GM12878 (cell line): Measurements from ENCODE around the gene GNLY. TPM values are rescaled to one million over a fixed set of nuclear protein-coding genes. Genes with fewer than 3 reads are reported as not detected.

Source experiments
- ATAC-seq: fragments of 200-7000 bp; cut with Tn5 transposase; 3 replicates; pipeline ENCODE4 v1.9.1; 2020; ENCODE audit warnings: mild to moderate bottlenecking, moderate library complexity
- BruUV-seq: library from RNA; stranded (reverse); fragments of 400-500 nt; replicated peaks from 2 replicates; lab custom pipeline; 2021; lab: Mats Ljungman, UMichigan
- CTCF ChIA-PET: fragments of 300-600 bp; sonication (Branson Sonifier 250); formaldehyde crosslinking; extraction: SDS; loops from one replicate; lab custom pipeline; 2021; ENCODE audit warnings: inconsistent platforms; lab: Yijun Ruan, JAX
- POLR2A ChIA-PET: fragments of 350-600 bp; formaldehyde crosslinking; extraction: SDS; loops from one replicate; lab custom pipeline; 2021; ENCODE audit warnings: inconsistent platforms; lab: Charles Lee
- RAD21 ChIA-PET: fragments of 300-600 bp; sonication (Branson Sonifier 250); formaldehyde crosslinking; loops from one replicate; lab custom pipeline; 2023; ENCODE audit warnings: antibody characterized with exemption; ENCODE audit not compliant: unreplicated experiment; lab: Charles Lee
- SMC1A ChIA-PET: fragments of 300-600 bp; sonication (Branson Sonifier 250); formaldehyde crosslinking; loops from one replicate; lab custom pipeline; 2023; ENCODE audit not compliant: unreplicated experiment, uncharacterized antibody; lab: Charles Lee
- DNase-seq: peaks from one replicate; pipeline ENCODE4 v3.0.0-alpha.2; 2011; ENCODE audit warnings: low read depth, low spot score
- FAIRE-seq: peaks from 3 replicates; lab custom pipeline; 2011; peaks lifted over from hg19 to GRCh38; lab: Jason Lieb, UNC
- H2AFZ ChIP-seq: 2 replicates; pipeline ENCODE4 v1.6.0; 2011; ENCODE audit warnings: low read depth, low read length, control low read depth; ENCODE audit not compliant: control insufficient read depth
- H3K27ac ChIP-seq: 2 replicates; pipeline ENCODE4 v1.5.1; 2011; ENCODE audit warnings: control low read depth; ENCODE audit not compliant: control insufficient read depth, insufficient read depth
- H3K27me3 ChIP-seq, 2 experiments: replicated peaks in 1 of 2; 2 replicates each; pipeline versions ENCODE4 v1.6.0 to v1.6.1; 2011; ENCODE audit warnings: low read length in 1 of 2; ENCODE audit not compliant: control insufficient read depth in 2 of 2, insufficient read depth in 2 of 2
- H3K36me3 ChIP-seq, 2 experiments: 2 replicates each; pipeline ENCODE4 v1.5.1; 2011; ENCODE audit warnings: low read length in 1 of 2; ENCODE audit not compliant: control insufficient read depth in 2 of 2, insufficient read depth in 2 of 2
- H3K4me1 ChIP-seq: 2 replicates; pipeline ENCODE4 v1.6.1; 2011; ENCODE audit warnings: mild to moderate bottlenecking, low read length, moderate library complexity, mixed read lengths; ENCODE audit not compliant: control insufficient read depth, insufficient read depth
- H3K4me2 ChIP-seq: 2 replicates; pipeline ENCODE4 v1.6.0; 2011; ENCODE audit warnings: control low read depth; ENCODE audit not compliant: control insufficient read depth, insufficient read depth
- H3K4me3 ChIP-seq: fragments of 200-600 bp; sonication (generic); 2 replicates; pipeline ENCODE4 v1.5.1; 2016
- H3K79me2 ChIP-seq: 2 replicates; pipeline ENCODE4 v1.6.0; 2011; ENCODE audit warnings: low read length; ENCODE audit not compliant: control insufficient read depth, insufficient read depth
- H3K9ac ChIP-seq: 2 replicates; pipeline ENCODE4 v1.8.0; 2011; ENCODE audit warnings: low read length, control low read depth, mixed read lengths; ENCODE audit not compliant: control insufficient read depth, insufficient read depth
- H3K9me3 ChIP-seq: replicated peaks from 3 replicates; pipeline ENCODE4 v1.5.1; 2011; ENCODE audit warnings: mild to moderate bottlenecking, low read length; ENCODE audit not compliant: control insufficient read depth, insufficient read depth
- H4K20me1 ChIP-seq: 2 replicates; pipeline ENCODE4 v1.6.0; 2011; ENCODE audit not compliant: control insufficient read depth, insufficient read depth
- FOXK2 ChIP-seq: fragments of 450-650 bp; IDR thresholded peaks from 2 replicates; pipeline ENCODE4 v1.6.1; 2017; ENCODE audit warnings: mild to moderate bottlenecking, moderate library complexity
- HDGF ChIP-seq: fragments of 450-650 bp; IDR thresholded peaks from 2 replicates; pipeline ENCODE4 v1.6.1; 2016; ENCODE audit warnings: antibody characterized with exemption
- JUNB ChIP-seq: IDR thresholded peaks from 2 replicates; pipeline ENCODE4 v1.6.1; 2016; ENCODE audit warnings: antibody characterized with exemption, mild to moderate bottlenecking
- KAT2A ChIP-seq: conservative IDR thresholded peaks from 2 replicates; pipeline ENCODE4 v1.6.1; 2011; ENCODE audit warnings: low read depth, low read length; ENCODE audit not compliant: control insufficient read depth
- MXI1 ChIP-seq: fragments of 150-350 bp; IDR thresholded peaks from 2 replicates; pipeline ENCODE4 v1.6.1; 2011; ENCODE audit warnings: low read depth, mild to moderate bottlenecking, inconsistent platforms, low read length, improper control_type of control experiment
- NBN ChIP-seq: fragments of 450-650 bp; IDR thresholded peaks from 2 replicates; pipeline ENCODE4 v1.6.1; 2016
- PAX8 ChIP-seq: fragments of 450-650 bp; IDR thresholded peaks from 2 replicates; pipeline ENCODE4 v1.6.1; 2017; ENCODE audit warnings: mild to moderate bottlenecking, moderate library complexity
- RCOR1 ChIP-seq: conservative IDR thresholded peaks from 2 replicates; pipeline ENCODE4 v1.6.1; 2012; ENCODE audit warnings: low read depth, low read length, improper control_type of control experiment
- SMAD5 ChIP-seq: IDR thresholded peaks from 2 replicates; pipeline ENCODE4 v1.6.1; 2016; ENCODE audit warnings: antibody characterized with exemption, low read depth
- SUPT20H ChIP-seq: IDR thresholded peaks from 2 replicates; pipeline ENCODE4 v1.6.1; 2011; ENCODE audit warnings: low read depth, mild to moderate bottlenecking, low read length, moderate library complexity, borderline replicate concordance; ENCODE audit not compliant: control insufficient read depth
- ZSCAN29 ChIP-seq: fragments of 450-650 bp; IDR thresholded peaks from 2 replicates; pipeline ENCODE4 v1.6.1; 2017; ENCODE audit warnings: mild to moderate bottlenecking, moderate library complexity
- WGBS: methylation state at CpG from one replicate; pipeline ENCODE4 v1.1.6; 2016; ENCODE audit warnings: low lambda C conversion rate; ENCODE audit not compliant: insufficient replicate concordance, insufficient coverage; ENCODE audit errors: missing lambda C conversion rate; 5-methylcytosine and 5-hydroxymethylcytosine counted together
- in situ Hi-C: fragments of 300-500 bp; cut with MboI; formaldehyde crosslinking; loops from 9 replicates; pipeline ENCODE4 v1.14.3; 2018; ENCODE audit warnings: mixed read lengths
- intact Hi-C: fragments of 100-400 bp; cut with micrococcal nuclease; formaldehyde crosslinking; loops from one replicate; pipeline ENCODE4 v1.14.2; 2022; ENCODE audit not compliant: unreplicated experiment
- polyA plus RNA-seq, 11 experiments: library from polyadenylated mRNA; depleted of rRNA in 4 of 11; unstranded in 6 of 11; stranded (reverse) in 5 of 11; fragments of >200 nt; fragmentation: Nextera tagmentation in 4 of 11; fragmentation: Illumina TruSeq in 1 of 11; extraction: Ambion mirVana in 4 of 11; extraction: Trizol in 1 of 11; gene quantifications; 1 replicate in 1 of 11; 2 replicates in 10 of 11; pipeline versions ENCODE4 v1.2.1 to v1.2.3, GENCODE V29; 2011 to 2016; ENCODE audit warnings: inconsistent platforms in 2 of 11, missing spikeins in 2 of 11, low read depth in 1 of 11
- total RNA-seq, 4 experiments: library from RNA; depleted of rRNA in 3 of 4; stranded (reverse); fragments of >200 nt in 3 of 4; fragmentation: Illumina TruSeq in 1 of 4; extraction: Trizol in 1 of 4; gene quantifications; 2 replicates each; pipeline versions ENCODE4 v1.2.1 to v1.2.3, GENCODE V29; 2013 to 2021
- TF ChIP-seq, protein P1 (sequence below): IDR thresholded peaks from 2 replicates; pipeline ENCODE4 v1.6.1; 2011; ENCODE audit warnings: low read depth, low read length, improper control_type of control experiment, borderline replicate concordance
- TF ChIP-seq, protein P2 (sequence below): IDR thresholded peaks from 2 replicates; pipeline ENCODE4 v1.6.1; 2011; ENCODE audit warnings: mild to moderate bottlenecking, low read depth, low read length, moderate library complexity; ENCODE audit not compliant: insufficient replicate concordance
- TF ChIP-seq, protein P3 (sequence below): fragments of 450-650 bp; IDR thresholded peaks from 2 replicates; pipeline ENCODE4 v1.6.1; 2018; ENCODE audit warnings: borderline replicate concordance, mild to moderate bottlenecking; ENCODE audit not compliant: partially characterized antibody

Gene GNLY
- total and polyA plus RNA-seq, 10 of the 15 experiments (the other 5 are each of a cell fraction or from before 2014, with no cell fraction given): 0.18 to 0.42 TPM; not detected in 8

DNA sequence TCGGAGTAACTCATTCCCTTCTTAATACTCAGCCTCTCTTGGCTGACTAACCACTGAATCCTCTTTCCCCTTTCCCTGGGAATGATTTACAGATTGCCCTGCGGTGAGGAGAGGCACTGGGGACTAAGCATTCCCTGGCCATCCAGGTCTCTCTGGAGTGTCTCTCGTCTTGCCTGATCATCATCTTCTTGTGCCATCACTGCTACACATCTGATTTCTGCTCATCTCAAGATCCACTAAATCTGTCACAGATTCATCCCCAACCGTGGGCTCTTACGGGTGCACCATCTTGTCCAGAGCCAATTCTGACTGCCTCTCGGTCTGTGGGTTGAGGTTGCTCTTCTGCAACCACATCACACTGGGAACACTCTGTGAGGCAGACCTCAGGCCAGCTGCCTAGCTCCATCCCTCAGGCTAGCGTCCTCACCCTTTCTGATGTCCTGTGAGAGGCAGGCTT lies 38.2 kb upstream of the GNLY start:
- 96% methylated on average over 7 of the region's 7 CpGs for WGBS
- intact Hi-C loops (no loop called here), in situ Hi-C loops (no loop called here)
- TF ChIP-seq, protein P1, sequence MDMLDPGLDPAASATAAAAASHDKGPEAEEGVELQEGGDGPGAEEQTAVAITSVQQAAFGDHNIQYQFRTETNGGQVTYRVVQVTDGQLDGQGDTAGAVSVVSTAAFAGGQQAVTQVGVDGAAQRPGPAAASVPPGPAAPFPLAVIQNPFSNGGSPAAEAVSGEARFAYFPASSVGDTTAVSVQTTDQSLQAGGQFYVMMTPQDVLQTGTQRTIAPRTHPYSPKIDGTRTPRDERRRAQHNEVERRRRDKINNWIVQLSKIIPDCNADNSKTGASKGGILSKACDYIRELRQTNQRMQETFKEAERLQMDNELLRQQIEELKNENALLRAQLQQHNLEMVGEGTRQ: no peak
- TF ChIP-seq KAT2A (no peak), HDGF (no peak), PAX8 (no peak), SUPT20H (no peak), RCOR1 (no peak), NBN (no peak), SMAD5 (no peak), MXI1 (no peak), FOXK2 (no peak), JUNB (no peak), ZSCAN29 (no peak)
- TF ChIP-seq, protein P2, sequence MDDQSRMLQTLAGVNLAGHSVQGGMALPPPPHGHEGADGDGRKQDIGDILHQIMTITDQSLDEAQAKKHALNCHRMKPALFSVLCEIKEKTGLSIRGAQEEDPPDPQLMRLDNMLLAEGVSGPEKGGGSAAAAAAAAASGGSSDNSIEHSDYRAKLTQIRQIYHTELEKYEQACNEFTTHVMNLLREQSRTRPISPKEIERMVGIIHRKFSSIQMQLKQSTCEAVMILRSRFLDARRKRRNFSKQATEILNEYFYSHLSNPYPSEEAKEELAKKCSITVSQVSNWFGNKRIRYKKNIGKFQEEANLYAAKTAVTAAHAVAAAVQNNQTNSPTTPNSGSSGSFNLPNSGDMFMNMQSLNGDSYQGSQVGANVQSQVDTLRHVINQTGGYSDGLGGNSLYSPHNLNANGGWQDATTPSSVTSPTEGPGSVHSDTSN: no peak
- TF ChIP-seq, protein P3, sequence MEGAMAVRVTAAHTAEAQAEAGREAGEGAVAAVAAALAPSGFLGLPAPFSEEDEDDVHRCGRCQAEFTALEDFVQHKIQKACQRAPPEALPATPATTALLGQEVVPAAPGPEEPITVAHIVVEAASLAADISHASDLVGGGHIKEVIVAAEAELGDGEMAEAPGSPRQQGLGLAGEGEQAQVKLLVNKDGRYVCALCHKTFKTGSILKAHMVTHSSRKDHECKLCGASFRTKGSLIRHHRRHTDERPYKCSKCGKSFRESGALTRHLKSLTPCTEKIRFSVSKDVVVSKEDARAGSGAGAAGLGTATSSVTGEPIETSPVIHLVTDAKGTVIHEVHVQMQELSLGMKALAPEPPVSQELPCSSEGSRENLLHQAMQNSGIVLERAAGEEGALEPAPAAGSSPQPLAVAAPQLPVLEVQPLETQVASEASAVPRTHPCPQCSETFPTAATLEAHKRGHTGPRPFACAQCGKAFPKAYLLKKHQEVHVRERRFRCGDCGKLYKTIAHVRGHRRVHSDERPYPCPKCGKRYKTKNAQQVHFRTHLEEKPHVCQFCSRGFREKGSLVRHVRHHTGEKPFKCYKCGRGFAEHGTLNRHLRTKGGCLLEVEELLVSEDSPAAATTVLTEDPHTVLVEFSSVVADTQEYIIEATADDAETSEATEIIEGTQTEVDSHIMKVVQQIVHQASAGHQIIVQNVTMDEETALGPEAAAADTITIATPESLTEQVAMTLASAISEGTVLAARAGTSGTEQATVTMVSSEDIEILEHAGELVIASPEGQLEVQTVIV: no peak
- no peak overlapping the region for H3K9ac ChIP-seq
- H2AFZ ChIP-seq: no peak overlapping the region
- no peaks in the 10 kb centered on the region for H3K4me1 ChIP-seq
- no peaks in the 10 kb centered on the region for H3K9me3 ChIP-seq
- CTCF ChIA-PET: interaction anchor here (2.3 kb wide), 1 partner anchor 19 kb away, joined by 10 read pairs; no protein-coding TSS in a partner anchor
- no peaks in the 10 kb centered on the region for H3K27me3 ChIP-seq
- FAIRE-seq (no peak), DNase-seq (no peak), ATAC-seq (no peak)
- H3K36me3 ChIP-seq: peaks cover 1 to 10% of the 10 kb centered on the region in 2 experiments
- SMC1A ChIA-PET: no interaction called here
- POLR2A ChIA-PET: no interaction called here
- RAD21 ChIA-PET: no interaction called here
- BruUV-seq: no TSS peak
- no peak overlapping the region for H3K4me2 ChIP-seq
- H3K79me2 ChIP-seq: no peaks in the 10 kb centered on the region
- no peak overlapping the region for H3K27ac ChIP-seq
- no peaks in the 10 kb centered on the region for H4K20me1 ChIP-seq
- no peak overlapping the region for H3K4me3 ChIP-seq
